DMS53 treated with DMSO at 0.1 percent for 48 hours (cell line): ENCODE data around the gene PPP2R2C.

Experiments used
- DNase-seq: peaks from one replicate; lab custom pipeline; 2025; ENCODE audit not compliant: unreplicated experiment; lab: John Stamatoyannopoulos, UW

PPP2R2C gene

DNA sequence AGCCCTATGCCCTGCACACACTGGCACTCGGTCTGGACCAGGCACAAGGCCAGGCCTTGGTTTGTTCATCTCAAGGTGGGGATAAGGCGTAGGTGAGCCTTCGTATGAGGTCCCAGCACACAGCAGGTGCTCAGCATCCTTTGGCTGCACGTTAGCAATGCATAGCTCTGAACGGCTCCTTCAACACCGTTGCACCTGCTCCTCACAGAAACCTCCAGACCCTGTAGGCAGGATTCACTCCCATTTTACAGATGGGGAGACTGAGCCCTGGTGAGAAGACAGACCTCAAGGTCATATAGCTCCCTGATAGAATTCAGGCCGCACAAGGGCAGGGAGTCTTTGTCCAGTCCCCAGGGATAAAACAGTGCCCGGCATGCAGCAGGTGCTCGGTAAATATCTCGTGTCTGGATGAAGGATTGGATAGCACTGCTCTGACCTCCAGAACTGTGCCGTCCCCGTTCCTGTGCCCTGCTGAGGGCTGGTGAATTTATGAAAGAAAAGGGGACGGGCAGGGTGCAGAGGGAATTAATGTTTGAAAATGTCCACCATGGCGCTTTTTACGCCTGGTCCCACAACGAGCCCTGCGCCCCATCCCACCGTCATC is 2.4 kb downstream of the PPP2R2C start:
- DNase-seq, result no peak

DNA sequence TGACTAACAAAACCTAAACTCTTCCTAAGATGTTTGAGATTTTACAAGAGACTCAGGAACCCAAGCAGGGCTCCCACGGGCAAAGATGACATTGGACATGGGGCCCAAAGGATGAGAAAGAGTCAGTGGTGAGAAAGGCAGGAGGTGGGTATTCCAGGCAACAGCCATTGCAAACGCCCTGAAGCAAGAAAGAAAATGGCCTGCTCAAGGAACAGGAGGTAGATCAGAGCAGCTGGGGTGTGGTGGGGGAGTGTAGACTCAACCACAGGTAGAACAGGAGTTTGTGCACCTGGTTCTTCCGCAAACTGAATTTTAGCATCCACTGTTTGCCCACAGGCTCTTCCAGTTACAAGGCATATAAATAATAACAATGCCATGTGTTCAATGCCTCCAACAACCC is 3.3 kb downstream of the PPP2R2C start:
- DNase-seq, result no peak

- DNase-seq, result no peak
These were observed 4.0 kb downstream of the PPP2R2C start for GRCh38 chr4:6468376-6468775.

DNA sequence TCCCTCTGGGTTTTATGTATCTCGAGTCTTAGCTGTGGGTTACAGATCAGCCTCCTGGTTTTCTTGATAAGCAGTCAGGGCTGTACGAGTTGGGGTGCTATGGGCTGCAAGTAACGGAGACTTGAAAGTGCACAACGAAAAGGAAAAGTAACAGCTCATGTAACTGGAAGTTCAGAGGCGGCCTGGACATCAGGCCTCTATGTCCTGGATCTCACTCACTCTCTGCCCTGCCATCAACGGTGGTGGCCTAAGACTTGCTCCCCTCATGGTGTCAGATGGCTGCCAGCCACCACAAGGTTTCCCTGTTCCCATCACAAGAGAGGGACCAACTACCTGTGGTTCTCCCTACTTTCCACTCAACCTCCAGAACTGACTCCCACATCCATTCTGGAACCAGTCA is 4.8 kb downstream of the PPP2R2C start:
- DNase-seq, result no peak

GRCh38 chr4:6466756-6467381 is 5.5 kb downstream of the PPP2R2C start:
- DNase-seq, result no peak

DNA sequence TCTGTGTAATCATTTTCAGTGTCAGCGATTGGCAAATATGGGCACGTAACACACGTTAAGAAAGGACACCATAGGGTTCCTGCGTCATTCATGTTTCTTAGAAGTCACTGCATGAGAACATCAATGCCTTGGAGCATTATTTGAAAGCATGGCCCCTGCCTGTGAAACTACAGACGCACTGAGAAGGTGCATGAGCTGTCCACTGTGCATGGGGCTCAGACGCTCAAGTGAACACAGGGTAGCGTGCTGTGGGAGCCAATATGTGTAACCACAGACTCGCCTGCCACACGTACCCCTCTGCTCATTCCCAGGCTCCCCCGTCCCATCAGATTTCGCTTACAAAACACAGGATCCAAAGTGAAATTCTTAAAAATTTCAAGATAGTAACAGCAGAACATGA is 6.5 kb downstream of the PPP2R2C start:
- no peak for DNase-seq

DNA sequence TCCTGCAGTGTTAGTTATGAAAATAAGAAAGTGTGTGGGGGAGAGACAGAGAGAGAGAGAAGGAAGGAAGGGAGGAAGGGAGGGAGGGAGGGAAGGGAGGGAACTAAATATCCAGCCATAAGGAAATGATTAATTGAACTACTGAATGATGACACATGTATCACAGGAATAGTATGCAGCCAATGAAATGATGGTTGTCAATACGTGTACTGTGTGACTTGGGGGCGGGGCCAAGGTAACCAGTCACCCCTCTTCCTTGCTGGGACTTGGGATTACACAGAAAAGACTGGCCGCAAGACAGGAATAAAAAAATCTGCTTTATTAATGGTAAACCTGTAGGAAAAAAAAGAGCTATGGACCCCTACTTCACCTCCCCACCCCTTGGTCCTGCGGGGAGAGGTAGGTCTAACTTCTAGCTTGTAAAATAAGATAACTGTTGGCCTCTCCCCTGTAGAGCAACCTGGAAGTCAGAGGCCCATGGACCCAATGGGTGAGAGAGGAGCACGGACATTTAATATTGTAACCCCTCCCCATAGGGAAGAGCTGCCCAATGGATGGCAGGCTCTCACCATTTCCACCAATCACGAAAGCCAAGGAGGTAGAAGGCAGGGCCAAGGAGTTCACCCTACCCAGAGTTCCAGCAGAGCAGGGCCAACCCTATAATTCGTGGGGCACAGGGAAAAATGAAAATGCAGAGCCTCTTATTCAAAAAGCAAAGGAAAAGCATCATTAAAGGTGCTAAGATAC is 7.4 kb downstream of the PPP2R2C start:
- no peak for DNase-seq

GRCh38 chr4:6463311-6464289 is 8.8 kb downstream of the PPP2R2C start:
- no peak for DNase-seq

GRCh38 chr4:6461301-6462165 is 10.9 kb downstream of the PPP2R2C start:
- no peak for DNase-seq

GRCh38 chr4:6460876-6461275 is 11.5 kb downstream of the PPP2R2C start:
- DNase-seq, result no peak

DNA sequence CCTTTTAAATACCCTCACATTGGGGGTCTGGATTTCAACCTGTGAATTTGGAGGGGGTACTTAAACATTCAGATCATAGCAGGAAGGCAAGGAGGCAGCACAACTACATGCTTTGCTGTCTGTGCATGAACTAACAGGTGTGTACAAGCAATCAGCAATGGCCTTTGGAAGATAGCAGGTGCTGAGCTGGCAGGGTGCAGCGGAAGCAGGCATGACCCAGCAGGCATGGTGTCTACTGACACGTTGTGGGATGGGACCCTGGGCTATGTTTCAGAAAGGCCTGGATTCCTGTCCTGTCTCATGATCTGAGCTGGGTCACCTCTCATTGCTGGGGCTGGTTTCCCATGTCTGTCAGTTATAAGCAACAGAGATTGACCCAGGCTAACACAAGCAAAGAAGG is 13.9 kb downstream of the PPP2R2C start:
- DNase-seq, result no peak

DNA sequence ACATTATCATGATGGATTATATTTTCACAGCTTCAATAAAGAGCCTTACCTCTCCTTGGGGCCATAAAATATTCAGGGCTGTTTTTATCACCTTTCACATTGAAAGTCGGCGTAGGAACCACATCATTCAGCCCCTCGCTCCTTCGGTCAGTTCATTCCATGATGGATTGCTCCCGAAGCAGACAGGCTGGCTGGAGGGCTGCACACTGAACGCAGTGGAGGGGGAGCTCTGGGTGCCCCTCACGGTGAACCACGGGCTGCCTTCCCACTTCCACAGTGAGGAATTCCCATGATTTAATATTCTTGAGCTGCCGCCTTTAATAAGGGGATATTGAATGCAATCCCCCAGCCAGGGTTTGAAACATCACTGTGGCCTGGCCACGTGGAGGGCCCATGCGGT is 16.0 kb downstream of the PPP2R2C start:
- no peak for DNase-seq

DNA sequence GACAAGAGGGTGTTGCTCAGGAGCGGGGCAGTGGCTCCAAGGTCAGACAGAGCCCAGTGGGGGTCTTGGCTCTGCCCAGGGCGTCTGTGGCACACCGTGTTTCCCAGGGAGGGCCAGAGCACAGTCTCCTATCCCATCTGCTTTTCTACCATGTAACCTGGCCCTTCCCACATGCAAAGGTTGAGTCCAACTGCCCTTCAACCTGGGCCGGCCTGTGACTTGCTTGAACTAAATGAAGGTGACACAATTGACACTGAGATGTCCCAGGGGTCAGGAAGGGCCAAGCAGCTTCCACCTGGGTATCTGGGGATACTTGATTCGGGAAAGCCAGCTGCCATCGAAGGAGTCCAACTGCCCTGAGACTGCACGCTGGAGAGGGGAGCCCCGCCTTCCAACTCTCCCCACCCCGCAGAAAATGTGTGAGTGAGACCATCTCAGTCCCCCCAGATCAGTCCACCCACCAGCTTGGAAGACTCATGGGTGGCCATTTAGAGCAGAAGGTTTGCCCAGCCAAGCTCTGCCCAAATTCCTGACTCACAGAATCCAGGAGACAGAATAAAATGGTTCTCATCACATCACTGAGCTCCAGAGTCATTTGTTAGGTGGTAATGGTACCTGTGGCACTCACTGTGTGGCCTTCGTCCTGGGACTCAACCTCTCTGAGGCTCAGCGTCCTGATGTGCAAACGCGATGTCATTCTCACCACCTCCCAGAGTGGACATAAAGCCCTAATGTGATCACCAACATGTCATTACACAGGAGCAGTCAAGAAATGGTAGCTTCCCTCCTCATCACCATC is 18.1 kb downstream of the PPP2R2C start:
- no peak for DNase-seq

GRCh38 chr4:6453688-6453990 is 18.8 kb downstream of the PPP2R2C start:
- no peak for DNase-seq

GRCh38 chr4:6452897-6453687 is 19.3 kb downstream of the PPP2R2C start:
- DNase-seq, result no peak

DNA sequence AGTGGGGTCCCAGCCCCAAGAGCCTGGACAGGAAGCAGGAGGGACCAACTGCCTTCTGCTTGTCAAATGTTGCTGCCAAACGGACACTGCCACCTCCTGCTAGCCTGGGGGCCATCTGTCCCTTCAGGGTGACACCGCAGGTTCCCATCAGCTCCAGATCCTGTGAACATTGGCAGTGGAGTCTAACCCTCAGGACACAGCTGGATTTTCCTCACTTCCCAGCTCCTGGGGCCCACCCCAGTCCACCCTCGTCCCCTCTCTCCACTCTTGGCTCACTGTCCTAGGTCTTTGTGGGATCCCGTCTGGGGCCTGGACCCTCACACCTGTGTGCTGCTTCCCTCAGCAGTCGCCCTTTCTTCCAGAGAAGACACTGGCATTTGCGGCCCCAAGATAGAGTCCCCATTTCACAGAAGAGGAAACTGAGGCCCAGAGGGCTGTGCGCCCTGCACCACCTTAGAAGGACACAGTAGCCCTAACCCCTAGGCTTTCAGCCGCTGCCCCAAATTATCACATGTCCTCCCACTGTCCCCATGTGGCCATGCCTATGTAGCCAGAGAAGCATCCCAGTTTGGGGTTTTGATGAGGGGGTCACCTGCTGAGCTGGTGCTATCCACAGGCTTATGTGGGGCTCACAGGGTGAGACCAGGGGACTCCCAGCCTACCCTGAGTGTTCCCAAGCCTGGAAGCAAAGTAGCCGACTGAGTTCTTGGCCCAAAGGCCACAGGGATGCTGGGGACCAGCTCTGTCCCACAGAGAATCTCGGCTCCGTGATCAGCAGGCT is 20.1 kb downstream of the PPP2R2C start:
- DNase-seq, result no peak

DNA sequence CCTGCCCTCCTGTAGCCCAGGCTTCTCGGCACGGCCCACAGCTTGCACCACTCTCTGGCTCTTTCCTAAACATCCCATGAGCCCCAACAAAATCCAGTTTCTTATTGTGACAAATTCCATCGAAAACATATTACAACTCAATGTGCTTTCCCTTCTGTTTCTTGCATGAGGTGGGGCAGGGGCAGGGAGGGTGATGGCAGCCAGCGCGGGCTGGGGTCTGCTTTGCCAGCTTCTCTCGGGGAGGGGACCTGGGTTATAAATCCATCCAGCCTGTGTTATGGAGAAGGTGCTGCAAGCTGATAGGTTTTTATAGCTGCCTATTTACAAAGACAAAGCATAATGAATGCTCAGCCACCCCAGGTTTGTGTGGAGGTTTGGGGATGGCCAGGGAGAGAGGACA is 21.1 kb downstream of the PPP2R2C start:
- no peak for DNase-seq

DNA sequence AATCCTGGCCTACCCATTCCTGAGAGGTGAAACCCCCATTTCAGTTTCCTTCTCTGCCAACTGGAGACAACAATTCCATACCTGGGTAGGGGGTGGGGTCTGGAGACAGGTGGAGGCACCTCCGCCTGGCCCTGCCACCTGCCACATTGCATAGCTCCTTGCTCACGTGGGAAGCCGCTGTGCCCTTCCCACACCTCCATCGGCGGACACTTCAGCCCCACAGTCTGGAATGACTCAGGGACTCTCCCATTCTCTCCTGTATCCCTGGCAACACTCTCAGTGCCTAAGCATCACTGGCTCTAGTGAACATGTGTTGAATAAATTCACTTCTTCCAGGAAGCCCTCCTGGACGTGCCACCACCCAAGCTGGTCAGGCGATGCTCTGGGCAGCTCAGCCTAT is 21.7 kb downstream of the PPP2R2C start:
- no peak for DNase-seq
